ENCODE results near the gene GJA4. TPM values are rescaled to one million over a fixed set of nuclear protein-coding genes. Genes with fewer than 3 reads are reported as not detected.

GJA4 gene
- total and polyA plus RNA-seq, 2 donors (not counting 1 experiment from before 2014, with no cell fraction given), result not detected

DNA sequence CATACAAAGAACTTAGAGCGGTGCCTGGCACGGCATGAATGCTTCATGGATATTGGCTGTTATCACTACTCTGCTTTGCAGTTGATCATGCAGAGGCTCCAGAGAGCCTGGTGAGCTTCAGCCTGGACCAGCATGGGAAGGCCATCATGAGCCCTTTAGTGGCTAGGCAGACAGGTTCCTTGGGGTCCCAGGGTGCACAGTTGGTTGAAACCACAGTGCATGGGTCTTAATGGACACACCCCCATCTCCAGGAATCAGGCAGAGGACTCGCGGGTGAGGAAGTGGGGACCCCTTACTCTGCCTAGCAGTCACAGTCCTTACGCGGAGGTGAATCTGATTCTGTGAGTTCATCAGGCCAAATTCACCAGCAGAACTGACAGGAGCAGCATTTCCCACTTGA, 36.8 kb upstream of the GJA4 start:
- Histone ChIP-seq H3K27me3 (replicated peaks in 1 of 4; ENCODE audit: control extremely low read depth in 1 of 4, control insufficient read depth in 3 of 4, insufficient read depth in 4 of 4, low read length in 3 of 4) (peaks cover 0 to 3% (median 0%) of the 10 kb centered on the region in 4 experiments), H3K4me3 (ENCODE audit: control extremely low read depth in 1 of 5, extremely low read depth in 1 of 5, insufficient read depth in 1 of 5, low read depth in 2 of 5, low read length in 4 of 5) (no peak overlapping the region), H3K9me3 (ENCODE audit: control extremely low read depth in 1 of 3, control insufficient read depth in 2 of 3, insufficient read depth in 1 of 3, low read length in 2 of 3) (no peaks in the 10 kb centered on the region), H3K4me2 (replicated peaks; ENCODE audit: low read depth, low read length, poor library complexity, severe bottlenecking) (no peak overlapping the region), H2AFZ (ENCODE audit: insufficient read depth, low read depth, low read length, poor library complexity, severe bottlenecking) (no peak overlapping the region), H4K20me1 (ENCODE audit: control insufficient read depth, insufficient read depth, low read length, poor library complexity, severe bottlenecking) (no peaks in the 10 kb centered on the region), H3K4me1 (ENCODE audit: control insufficient read depth in 2 of 2, insufficient read depth in 2 of 2, low read length in 2 of 2) (no peaks in the 10 kb centered on the region), H3K27ac (ENCODE audit: low read length in 2 of 2) (no peak overlapping the region), H3K79me2 (ENCODE audit: control insufficient read depth, insufficient read depth, low read length) (no peaks in the 10 kb centered on the region), H3K9ac (ENCODE audit: low read length) (no peak overlapping the region), H3K36me3 (replicated peaks in 1 of 2; ENCODE audit: control extremely low read depth in 1 of 2, control insufficient read depth in 1 of 2, extremely low read depth in 1 of 2, insufficient read depth in 2 of 2, low read length in 1 of 2) (no peaks in the 10 kb centered on the region)
- ChIA-PET POLR2A (no interaction called here), CTCF (interaction anchor here (0.8 kb wide), 1 partner anchor 13 kb away, joined by 3 read pairs; no protein-coding TSS in a partner anchor)
- Mint-ChIP-seq H3K27ac (no peak overlapping the region), H3K9me3 (ENCODE audit: insufficient read depth) (no peaks in the 10 kb centered on the region), H3K4me3 (no peak overlapping the region), H3K4me1 (no peaks in the 10 kb centered on the region), H3K27me3 (peaks cover 19% of the 10 kb centered on the region)
- DNase-seq (no peak), ATAC-seq (ENCODE audit: low read depth) (no peak)
- WGBS (ENCODE audit: insufficient coverage), result 89% methylated on average over 6 of the region's 6 CpGs
- intact Hi-C loops (cut with micrococcal nuclease), result no loop called here
- TF ChIP-seq CTCF (IDR thresholded peaks at IDR 0.05) (no peak), EZH2 (IDR thresholded peaks at IDR 0.05; ENCODE audit: borderline replicate concordance, insufficient read depth, low read depth, low read length, poor library complexity, severe bottlenecking) (no peak)

DNA sequence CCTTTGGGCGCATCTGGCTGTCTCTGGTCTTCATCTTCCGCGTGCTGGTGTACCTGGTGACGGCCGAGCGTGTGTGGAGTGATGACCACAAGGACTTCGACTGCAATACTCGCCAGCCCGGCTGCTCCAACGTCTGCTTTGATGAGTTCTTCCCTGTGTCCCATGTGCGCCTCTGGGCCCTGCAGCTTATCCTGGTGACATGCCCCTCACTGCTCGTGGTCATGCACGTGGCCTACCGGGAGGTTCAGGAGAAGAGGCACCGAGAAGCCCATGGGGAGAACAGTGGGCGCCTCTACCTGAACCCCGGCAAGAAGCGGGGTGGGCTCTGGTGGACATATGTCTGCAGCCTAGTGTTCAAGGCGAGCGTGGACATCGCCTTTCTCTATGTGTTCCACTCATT, 35.4 kb upstream of the GJA4 start:
- CTCF ChIA-PET, result interaction anchor here (1.3 to 2.3 kb wide), 2 partner anchors 15 to 19 kb away, joined by 4 to 7 read pairs; no protein-coding TSS in a partner anchor
- no peaks in the 10 kb centered on the region for H4K20me1 ChIP-seq (ENCODE audit: control insufficient read depth, insufficient read depth, low read length, poor library complexity, severe bottlenecking)
- DNase-seq (no peak), ATAC-seq (ENCODE audit: low read depth) (no peak)
- H3K27ac ChIP-seq (ENCODE audit: low read length in 2 of 2), result no peak overlapping the region
- no peaks in the 10 kb centered on the region for H3K4me1 ChIP-seq (ENCODE audit: control insufficient read depth in 2 of 2, insufficient read depth in 2 of 2, low read length in 2 of 2)
- H3K4me3 Mint-ChIP-seq, result no peak overlapping the region
- H3K79me2 ChIP-seq (ENCODE audit: control insufficient read depth, insufficient read depth, low read length), result no peaks in the 10 kb centered on the region
- no peaks in the 10 kb centered on the region for H3K9me3 ChIP-seq (ENCODE audit: control extremely low read depth in 1 of 3, control insufficient read depth in 2 of 3, insufficient read depth in 1 of 3, low read length in 2 of 3)
- no peaks in the 10 kb centered on the region for H3K36me3 ChIP-seq (replicated peaks in 1 of 2; ENCODE audit: control extremely low read depth in 1 of 2, control insufficient read depth in 1 of 2, extremely low read depth in 1 of 2, insufficient read depth in 2 of 2, low read length in 1 of 2)
- H3K27me3 ChIP-seq (replicated peaks in 1 of 4; ENCODE audit: control extremely low read depth in 1 of 4, control insufficient read depth in 3 of 4, insufficient read depth in 4 of 4, low read length in 3 of 4), result peaks cover 0 to 6% (median 1%) of the 10 kb centered on the region in 4 experiments
- TF ChIP-seq CTCF (IDR thresholded peaks at IDR 0.05), result no peak
- TF ChIP-seq EZH2 (IDR thresholded peaks at IDR 0.05; ENCODE audit: borderline replicate concordance, insufficient read depth, low read depth, low read length, poor library complexity, severe bottlenecking), result no peak
- no peak overlapping the region for H2AFZ ChIP-seq (ENCODE audit: insufficient read depth, low read depth, low read length, poor library complexity, severe bottlenecking)
- POLR2A ChIA-PET, result no interaction called here
- H3K27ac Mint-ChIP-seq, result no peak overlapping the region
- 95% methylated on average over 21 of the region's 21 CpGs for WGBS (ENCODE audit: insufficient coverage)
- H3K27me3 Mint-ChIP-seq, result peaks cover 19% of the 10 kb centered on the region
- H3K4me1 Mint-ChIP-seq, result no peaks in the 10 kb centered on the region
- no peak overlapping the region for H3K9ac ChIP-seq (ENCODE audit: low read length)
- no peak overlapping the region for H3K4me2 ChIP-seq (replicated peaks; ENCODE audit: low read depth, low read length, poor library complexity, severe bottlenecking)
- H3K9me3 Mint-ChIP-seq (ENCODE audit: insufficient read depth), result no peaks in the 10 kb centered on the region
- intact Hi-C loops (cut with micrococcal nuclease), result no loop called here
- H3K4me3 ChIP-seq (ENCODE audit: control extremely low read depth in 1 of 5, extremely low read depth in 1 of 5, insufficient read depth in 1 of 5, low read depth in 2 of 5, low read length in 4 of 5), result no peak overlapping the region

Data from B cell (primary cell).